ENCODE data around the gene SLC38A3.

The SLC38A3 gene

GRCh38 chr3:50169232-50169832 lies 35.7 kb upstream of the SLC38A3 start:
- no peak for DNase-seq (ENCODE audit: low read depth in 2 of 2)

GRCh38 chr3:50169858-50170257 lies 35.2 kb upstream of the SLC38A3 start:
- DNase-seq (ENCODE audit: low read depth in 2 of 2) = no peak

GRCh38 chr3:50170689-50171088 lies 34.4 kb upstream of the SLC38A3 start:
- no peak for DNase-seq (ENCODE audit: low read depth in 2 of 2)

GRCh38 chr3:50171540-50172301 lies 33.4 kb upstream of the SLC38A3 start:
- no peak for DNase-seq (ENCODE audit: low read depth in 2 of 2)

GRCh38 chr3:50172626-50173220 lies 32.3 kb upstream of the SLC38A3 start:
- DNase-seq (ENCODE audit: low read depth in 2 of 2) = no peak

- DNase-seq (ENCODE audit: low read depth in 2 of 2) = no peak
These were observed 31.2 kb upstream of the SLC38A3 start for GRCh38 chr3:50173685-50174516.

GRCh38 chr3:50174517-50174895 lies 30.6 kb upstream of the SLC38A3 start:
- DNase-seq (ENCODE audit: low read depth in 2 of 2) = no peak

GRCh38 chr3:50174947-50175524 lies 30.0 kb upstream of the SLC38A3 start:
- no peak for DNase-seq (ENCODE audit: low read depth in 2 of 2)

GRCh38 chr3:50177346-50177745 lies 27.7 kb upstream of the SLC38A3 start:
- DNase-seq (ENCODE audit: low read depth in 2 of 2) = no peak

- no peak for DNase-seq (ENCODE audit: low read depth in 2 of 2)
These were observed 25.4 kb upstream of the SLC38A3 start for GRCh38 chr3:50179710-50180109.

GRCh38 chr3:50181985-50182384 lies 23.1 kb upstream of the SLC38A3 start:
- DNase-seq (ENCODE audit: low read depth in 2 of 2) = no peak

- DNase-seq (ENCODE audit: low read depth in 2 of 2) = no peak
These were observed 22.5 kb upstream of the SLC38A3 start for GRCh38 chr3:50182533-50183099.

- DNase-seq (ENCODE audit: low read depth in 2 of 2) = no peak
These were observed 21.3 kb upstream of the SLC38A3 start for GRCh38 chr3:50183755-50184154.

- DNase-seq (ENCODE audit: low read depth in 2 of 2) = no peak
These were observed 20.7 kb upstream of the SLC38A3 start for GRCh38 chr3:50184242-50184978.

GRCh38 chr3:50185230-50185629 lies 19.8 kb upstream of the SLC38A3 start:
- no peak for DNase-seq (ENCODE audit: low read depth in 2 of 2)

- DNase-seq (ENCODE audit: low read depth in 2 of 2) = no peak
These were observed 19.0 kb upstream of the SLC38A3 start for GRCh38 chr3:50186096-50186495.

GRCh38 chr3:50187750-50188149 lies 17.3 kb upstream of the SLC38A3 start:
- no peak for DNase-seq (ENCODE audit: low read depth in 2 of 2)

GRCh38 chr3:50189274-50189673 lies 15.8 kb upstream of the SLC38A3 start:
- no peak for DNase-seq (ENCODE audit: low read depth in 2 of 2)

- DNase-seq (ENCODE audit: low read depth in 2 of 2) = no peak
These were observed 15.1 kb upstream of the SLC38A3 start for GRCh38 chr3:50189989-50190388.

GRCh38 chr3:50190936-50191660 lies 14.0 kb upstream of the SLC38A3 start, which contains the start of gene GNAT1:
Gene GNAT1 (plus strand): TSS chr3:50191610. CDS start chr3:50191726, 116 bp downstream.
- DNase-seq (ENCODE audit: low read depth in 2 of 2) = no peak
